Measurements from ENCODE around the gene CCDC13. TPM values are rescaled to one million over a fixed set of nuclear protein-coding genes. Genes with fewer than 3 reads are reported as not detected.

CCDC13 gene
- total and polyA plus RNA-seq, 2 of the 13 experiments (the other 11 are each of a cell fraction or from before 2014, with no cell fraction given): 0.22 to 0.51 TPM

GRCh38 chr3:42804106-42804830 is 31.2 kb upstream of the CCDC13 start, which contains the start of gene HIGD1A (continued):
- peak; percentile 82; the same call in 1 of the 2 replicates for TF ChIP-seq KIAA2018 (CRISPR knock-in tag; IDR thresholded peaks at IDR 0.05; ENCODE audit: borderline replicate concordance)
- TF ChIP-seq ZNF10 (CRISPR knock-in tag; IDR thresholded peaks at IDR 0.05; ENCODE audit: borderline replicate concordance, low read depth): no peak
- peak; percentile 92 for TF ChIP-seq UBTF (CRISPR knock-in tag; IDR thresholded peaks at IDR 0.05)
- TF ChIP-seq NFYC (CRISPR knock-in tag; IDR thresholded peaks at IDR 0.05): peak; percentile 92
- no peak for TF ChIP-seq ZNF432 (CRISPR knock-in tag; IDR thresholded peaks at IDR 0.05; ENCODE audit: borderline replicate concordance)
- TF ChIP-seq ZNF674 (CRISPR knock-in tag; IDR thresholded peaks at IDR 0.05; ENCODE audit: low read depth): no peak; the same call in 1 of the 2 replicates
- peak; percentile 56; the same call in 1 of the 2 replicates for TF ChIP-seq ZNF607 (CRISPR knock-in tag; IDR thresholded peaks at IDR 0.05; ENCODE audit: borderline replicate concordance)
- peak; percentile 17; the same call in 1 of the 2 replicates for TF ChIP-seq ZNF543 (CRISPR knock-in tag; IDR thresholded peaks at IDR 0.05)
- peak; percentile 12; the same call in 1 of the 2 replicates for TF ChIP-seq AHDC1 (CRISPR knock-in tag; IDR thresholded peaks at IDR 0.05; ENCODE audit: borderline replicate concordance)
- 0 out of 2 replicates have a peak, but pooled peaks have one; percentile 51 for TF ChIP-seq THAP7 (CRISPR knock-in tag; IDR thresholded peaks at IDR 0.05)

Data from HepG2 (cell line).